ENCODE measurements around the gene TCTN2.

Gene TCTN2

DNA sequence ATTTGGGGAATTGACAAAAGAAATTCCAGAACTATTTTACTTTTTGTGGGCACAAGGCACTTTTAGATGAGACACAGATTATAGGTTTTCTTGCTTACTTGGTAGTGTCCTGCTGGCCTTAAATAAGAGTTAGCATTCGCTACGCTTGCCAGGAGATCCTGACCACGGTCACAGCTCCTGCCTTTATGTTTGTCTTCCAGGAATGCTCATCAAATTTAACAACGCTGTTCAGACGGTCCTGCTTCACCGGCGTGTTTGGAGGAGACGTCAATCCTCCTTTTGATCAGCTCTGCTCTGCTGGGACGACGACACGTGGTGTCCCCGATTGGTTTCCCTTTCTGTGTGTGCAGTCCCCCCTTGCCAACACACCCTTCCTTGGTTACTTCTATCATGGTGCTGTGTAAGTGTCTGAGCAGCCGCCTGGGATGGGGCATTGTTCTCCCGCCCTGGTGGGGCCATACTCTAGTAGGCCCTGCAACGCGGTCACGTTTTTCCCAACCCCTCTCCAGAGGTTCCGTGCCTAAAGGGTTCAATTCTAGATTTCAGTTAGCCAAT lies 15.8 kb downstream of the TCTN2 start:
- DNase-seq (no peak), ATAC-seq (no peak)

DNA sequence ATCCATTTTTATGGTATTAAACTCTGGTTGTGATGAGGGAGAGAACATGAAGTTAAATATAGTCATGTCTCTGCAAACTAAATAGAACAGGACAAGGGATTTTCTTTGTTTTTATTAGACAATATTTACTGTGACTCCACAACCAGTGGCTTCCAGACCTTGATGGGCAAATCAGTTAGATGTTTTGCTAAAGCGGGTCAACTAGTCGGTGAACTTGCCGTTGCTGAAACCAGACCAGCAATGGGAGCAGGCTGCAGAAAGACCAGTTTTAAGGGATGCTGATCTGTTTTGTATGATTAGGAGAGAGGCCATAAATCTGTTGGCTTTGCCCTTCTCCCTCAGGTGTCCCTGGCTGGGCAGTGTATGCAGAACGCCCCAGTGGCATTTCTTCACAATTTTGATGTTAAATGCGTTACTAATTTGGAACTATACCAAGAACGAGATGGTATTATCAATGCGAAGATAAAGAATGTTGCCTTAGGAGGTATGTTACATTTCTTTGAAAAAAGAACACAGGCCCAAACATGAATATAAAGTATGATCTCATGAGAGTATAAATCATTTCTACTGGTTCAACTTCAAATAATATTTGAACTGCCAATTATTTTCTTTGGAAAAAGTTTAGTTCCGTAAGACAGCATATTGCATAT lies 19.4 kb downstream of the TCTN2 start:
- DNase-seq (no peak), ATAC-seq (no peak)

DNA sequence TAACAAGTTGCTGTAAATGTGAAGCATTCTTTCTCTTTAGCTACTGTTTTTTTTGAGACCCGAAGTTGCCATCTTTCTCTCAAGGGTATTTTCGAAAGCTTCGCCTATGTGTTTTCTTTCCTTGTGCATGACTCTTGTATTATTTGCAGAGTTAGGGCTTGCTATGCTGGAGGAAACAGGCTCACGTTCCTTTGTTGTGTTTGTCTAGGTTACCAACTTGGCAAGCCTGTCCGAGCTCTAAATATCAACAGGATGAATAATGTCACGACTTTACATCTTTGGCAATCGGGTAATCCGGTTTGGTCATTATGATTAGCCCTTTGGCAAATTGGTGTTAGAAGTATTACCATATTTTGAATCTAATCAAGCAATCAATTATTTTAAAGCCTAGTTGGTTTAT lies 25.3 kb downstream of the TCTN2 start:
- ATAC-seq: no peak
- no peak for DNase-seq

DNA sequence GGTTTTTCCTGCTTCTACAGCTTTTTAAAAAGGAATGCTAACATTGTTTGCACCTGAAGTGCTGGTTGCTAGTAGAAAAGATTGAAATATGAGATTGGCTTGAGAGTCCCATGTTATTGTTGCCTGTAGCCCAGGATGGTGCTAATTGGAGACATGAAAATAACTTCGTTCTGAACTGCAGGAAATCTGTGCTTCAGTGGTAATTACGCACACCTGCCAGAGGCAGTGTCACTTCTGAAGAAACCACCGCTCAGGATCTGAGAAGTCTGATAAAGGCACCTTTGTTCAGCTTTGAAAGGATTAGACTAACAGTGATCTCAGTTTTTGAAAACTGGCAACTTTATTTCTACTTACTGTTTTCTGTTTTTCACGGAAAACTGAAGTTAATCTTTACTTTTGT lies 25.7 kb downstream of the TCTN2 start:
- DNase-seq (no peak), ATAC-seq (no peak)

DNA sequence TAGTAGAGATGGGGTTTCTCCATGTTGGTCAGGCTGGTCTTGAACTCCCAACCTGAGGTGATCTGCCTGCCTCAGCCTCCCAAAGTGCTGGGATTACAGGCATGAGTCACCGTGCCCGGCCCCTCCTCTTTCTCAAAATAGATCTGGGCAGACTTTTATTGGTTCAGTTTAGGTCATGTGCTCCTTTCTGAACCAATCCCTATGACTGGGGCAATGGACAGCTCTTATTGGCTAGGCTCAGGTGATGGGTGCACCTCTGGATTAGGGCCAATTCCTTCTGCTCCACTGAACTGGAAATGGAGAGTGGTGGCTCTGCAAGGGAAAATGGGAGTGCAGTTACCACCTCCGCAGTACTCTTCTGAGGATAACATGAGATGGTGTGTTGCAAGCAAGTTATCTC lies 35.0 kb downstream of the TCTN2 start:
- DNase-seq (no peak), ATAC-seq (peak; percentile 28)

DNA sequence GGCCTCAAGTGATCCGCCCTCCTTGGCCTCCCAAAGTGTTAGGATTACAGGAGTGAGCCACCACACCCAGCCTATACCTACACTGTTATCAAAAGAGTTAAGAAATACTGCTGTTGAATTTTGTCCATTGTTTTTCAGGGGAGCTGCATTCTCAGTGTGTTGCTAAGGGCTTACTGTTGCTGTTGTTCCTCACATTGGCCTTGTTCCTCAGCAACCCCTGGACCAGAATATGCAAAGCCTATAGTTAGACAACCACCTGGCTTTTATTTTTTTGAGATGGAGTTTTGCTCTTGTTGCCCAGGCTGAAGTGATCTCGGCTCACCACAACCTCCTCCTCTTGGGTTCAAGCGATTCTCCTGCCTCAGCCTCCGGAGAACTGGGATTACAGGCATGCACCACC lies 36.6 kb downstream of the TCTN2 start:
- no peak for ATAC-seq
- no peak for DNase-seq

DNA sequence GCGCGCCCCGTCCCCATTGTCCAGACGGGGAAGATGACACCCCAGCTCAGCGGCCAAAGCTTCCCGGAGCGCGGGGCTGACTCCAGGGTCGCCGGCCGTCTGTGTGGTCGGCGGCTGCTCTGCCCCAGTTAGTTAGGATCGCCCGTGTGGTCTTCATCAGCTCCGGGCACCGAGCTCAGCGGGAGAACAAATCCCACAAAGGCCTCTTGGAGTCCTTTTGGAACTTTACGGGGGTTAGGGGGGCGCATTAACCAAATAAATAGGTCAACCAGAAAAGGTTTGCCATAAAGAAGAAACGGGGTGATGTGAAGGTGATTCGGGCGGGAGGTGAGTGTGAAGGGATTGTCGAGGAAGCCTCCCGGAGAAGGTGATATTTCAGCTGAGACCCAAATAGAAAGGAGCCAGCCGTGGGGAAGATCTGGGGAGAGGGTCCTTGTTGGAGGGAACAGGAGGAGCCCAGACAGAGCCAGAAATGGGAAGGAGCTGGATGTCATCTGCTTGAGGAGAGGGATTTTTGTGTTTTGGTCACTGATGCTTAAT lies 41.9 kb downstream of the TCTN2 start:
- ATAC-seq (no peak), DNase-seq (no peak)

DNA sequence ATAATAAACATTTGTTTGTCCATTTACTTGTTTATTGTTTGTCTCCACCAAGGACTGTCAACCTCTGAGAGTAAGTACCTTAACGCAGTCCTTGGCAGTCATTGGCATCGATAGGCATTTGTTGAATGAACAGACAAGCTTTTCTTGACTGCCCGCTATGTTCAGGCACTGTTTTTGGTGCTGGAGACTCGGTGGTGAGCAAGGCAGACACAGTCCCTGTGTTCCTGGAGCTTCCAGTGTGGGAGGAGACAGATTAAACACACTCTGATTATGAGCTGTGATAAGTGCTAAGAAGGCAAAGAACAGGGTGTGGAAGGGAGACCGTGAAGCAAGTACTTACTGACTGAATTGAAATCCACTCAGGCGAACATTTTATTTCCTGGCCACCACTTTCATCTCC lies 42.5 kb downstream of the TCTN2 start:
- DNase-seq (peak; percentile 24), ATAC-seq (no peak)

DNA sequence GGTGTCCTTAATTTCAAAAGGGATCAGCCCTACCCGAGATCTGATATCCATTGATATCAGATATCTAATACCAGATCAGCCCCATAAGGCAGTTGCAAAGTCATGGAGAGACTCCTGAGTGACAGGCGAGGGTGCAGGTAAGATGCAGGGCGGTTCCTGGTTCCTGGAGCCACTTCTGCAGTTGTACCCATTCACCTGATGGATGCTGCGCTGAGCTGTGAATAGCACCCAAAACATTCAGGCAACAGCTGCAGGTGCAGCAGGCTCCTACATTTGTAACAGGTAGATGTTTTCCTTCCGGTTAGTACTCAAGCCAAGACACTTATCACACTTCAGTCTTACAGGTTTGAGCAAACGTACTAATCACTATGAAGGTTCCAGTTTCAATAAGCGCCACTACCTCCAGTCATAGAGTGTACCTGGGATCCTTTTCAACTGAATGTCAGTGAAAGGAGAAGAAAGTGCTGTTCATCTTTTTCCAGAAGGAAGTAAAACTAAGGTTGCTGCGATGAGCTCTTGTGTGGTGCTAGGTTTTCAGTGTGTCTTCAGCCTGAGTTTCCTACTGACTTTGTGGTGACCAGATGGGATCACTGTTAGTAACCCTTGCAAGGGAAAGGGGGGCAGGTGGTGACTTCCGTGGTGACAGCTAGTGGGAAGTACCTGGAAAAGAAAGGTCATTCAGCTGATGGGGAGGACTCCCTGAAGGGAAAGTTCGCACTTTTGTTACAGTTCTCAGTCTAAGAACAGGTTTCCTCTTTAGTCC lies 43.1 kb downstream of the TCTN2 start:
- DNase-seq (peak; percentile 61), ATAC-seq (peak; percentile 69)

DNA sequence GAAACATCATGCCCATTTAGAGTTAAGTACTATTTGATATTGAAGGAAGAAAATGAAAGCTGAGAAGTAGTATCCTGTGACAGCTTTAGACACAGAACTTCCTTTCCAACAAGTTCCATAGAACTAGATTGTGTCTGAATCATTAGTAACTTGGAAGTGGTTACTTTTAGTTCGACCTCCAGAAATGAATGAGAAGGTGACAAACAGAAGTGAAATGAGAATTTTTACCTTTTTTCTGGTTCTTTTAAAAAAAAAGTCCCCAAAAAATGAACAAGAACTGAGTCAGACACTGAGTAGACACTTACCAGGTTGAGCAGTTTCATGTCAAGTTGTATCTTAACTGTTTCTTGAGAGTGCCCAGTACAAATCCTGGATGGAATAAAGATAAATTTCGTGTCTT lies 44.3 kb downstream of the TCTN2 start:
- DNase-seq (no peak), ATAC-seq (peak; percentile 9)

DNA sequence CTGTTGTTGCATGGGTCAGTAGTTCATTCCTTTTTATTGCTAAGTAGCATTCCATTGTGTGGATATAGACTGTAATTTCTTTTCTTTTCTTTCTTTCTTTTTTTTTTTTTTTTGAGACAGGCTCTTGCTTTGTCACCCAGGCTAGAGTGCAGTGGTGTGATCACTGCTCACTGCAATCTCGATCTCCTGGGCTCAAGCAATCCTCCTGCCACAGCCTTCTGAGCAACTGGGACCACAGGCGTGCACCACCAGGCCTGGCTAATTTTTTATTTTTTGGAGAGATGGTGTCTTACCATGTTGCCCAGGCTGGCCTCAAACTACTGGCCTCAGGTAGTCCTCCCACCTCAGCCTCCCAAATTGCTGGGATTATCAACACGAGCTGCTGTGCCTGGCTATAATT lies 46.4 kb downstream of the TCTN2 start:
- no peak for DNase-seq
- no peak for ATAC-seq

DNA sequence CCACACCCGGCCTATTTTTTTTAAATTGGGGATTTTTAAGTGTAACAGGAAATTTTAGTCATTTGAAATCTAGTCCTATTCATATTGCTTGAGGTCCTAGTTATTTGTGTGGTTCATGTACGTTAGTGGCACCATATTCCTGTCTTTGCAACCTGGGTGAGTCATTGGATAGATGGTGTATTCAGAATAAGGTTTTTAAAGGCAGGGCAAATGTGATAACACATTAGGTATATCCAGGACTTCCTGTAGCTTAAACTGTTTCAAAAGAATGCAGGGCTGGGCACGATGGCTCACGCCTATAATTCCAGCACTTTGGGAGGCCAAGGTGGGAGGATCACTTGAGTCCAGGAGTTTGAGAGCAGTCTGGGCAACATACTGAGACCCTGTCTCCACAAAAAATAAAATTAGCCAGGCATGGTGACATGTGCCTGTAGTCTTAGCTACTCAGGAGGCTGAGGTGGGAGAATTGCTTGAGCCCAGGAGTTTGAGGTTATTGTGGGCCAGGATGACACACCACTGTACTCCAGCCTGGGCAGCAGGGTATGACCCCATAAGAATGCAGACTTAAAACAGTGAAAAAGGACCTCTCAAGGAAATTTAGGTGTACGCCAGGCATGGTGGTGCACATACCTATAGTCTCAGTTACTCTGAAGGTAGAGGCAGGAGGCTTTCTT lies 49.4 kb downstream of the TCTN2 start:
- ATAC-seq (peak; percentile 51), DNase-seq (no peak)

DNA sequence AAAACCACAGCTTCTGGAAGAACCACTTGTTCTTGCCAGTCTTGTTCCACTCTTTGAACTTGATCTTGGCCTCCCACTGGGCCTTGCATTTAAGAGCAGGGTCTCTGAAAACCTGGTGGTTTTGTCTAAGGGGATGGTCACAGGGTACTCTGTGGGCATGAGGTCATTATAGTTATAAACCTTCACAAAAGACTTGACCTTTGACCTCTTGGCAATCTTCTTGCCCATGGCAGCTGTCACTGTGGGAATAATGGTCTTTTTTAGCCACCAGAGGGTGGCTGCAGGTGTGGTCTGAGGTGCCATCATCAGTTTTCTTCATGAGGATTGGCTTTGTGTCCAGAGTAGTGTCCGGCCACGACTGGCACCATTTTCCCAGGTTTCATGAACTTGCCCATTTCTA lies 50.3 kb downstream of the TCTN2 start:
- ATAC-seq (no peak), DNase-seq (no peak)

DNA sequence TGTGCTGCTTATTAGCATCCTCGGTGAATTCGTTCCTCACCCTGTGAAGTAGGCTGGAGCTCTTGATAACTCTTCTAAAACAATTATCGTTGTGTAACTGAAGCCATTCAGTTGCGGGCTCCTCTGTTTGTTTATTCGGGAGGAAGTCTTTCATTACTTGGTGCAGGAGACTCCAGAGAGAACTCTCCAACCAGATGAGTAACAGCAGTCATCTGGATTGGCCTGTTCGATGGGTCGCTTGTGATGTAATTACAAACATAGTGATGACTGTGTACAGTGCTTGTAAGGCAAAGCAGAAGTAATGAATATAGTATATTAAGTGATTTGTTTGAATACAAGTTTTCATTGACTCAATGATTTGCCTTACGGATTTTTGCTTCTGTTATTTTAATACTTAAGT lies 52.1 kb downstream of the TCTN2 start:
- ATAC-seq (no peak), DNase-seq (no peak)

DNA sequence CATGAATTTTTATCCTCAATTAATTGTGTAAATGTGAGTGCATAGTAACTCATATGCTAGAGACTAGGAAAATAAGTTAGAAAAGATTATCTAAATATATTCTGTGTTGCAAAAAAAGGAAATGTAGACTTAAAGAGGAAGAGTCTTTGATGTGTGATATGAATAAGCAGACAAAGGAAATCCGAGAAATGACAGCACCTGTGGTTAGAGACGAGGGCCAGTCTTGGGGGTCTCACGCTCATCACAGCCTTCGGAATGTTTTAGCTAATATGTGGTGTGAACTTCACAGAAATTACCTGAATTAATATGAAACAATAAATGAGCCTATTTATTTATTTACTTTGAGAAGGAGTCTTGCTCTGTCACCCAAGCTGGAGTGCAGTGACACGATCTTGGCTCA lies 52.9 kb downstream of the TCTN2 start:
- ATAC-seq: peak; percentile 77
- DNase-seq: peak; percentile 39

DNA sequence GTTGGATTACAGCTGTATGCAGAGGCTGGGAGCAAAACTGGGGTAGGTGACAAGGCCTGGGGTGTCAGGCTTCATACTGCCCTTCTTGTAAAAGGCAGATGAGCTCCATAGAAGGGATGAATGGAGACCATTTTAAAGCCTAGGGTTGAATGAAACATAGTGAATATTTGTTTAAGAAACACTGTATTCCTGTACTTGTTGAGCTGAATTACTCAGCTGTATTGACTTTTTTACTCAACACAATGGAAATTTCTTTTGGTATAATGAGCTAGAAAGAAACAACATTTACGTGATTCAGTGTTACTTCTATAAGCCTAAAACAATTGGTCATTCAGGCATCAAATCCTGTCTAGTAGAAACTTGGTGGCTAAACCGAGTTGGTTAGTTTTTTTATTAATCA lies 55.3 kb downstream of the TCTN2 start:
- DNase-seq (no peak), ATAC-seq (peak; percentile 20)

DNA sequence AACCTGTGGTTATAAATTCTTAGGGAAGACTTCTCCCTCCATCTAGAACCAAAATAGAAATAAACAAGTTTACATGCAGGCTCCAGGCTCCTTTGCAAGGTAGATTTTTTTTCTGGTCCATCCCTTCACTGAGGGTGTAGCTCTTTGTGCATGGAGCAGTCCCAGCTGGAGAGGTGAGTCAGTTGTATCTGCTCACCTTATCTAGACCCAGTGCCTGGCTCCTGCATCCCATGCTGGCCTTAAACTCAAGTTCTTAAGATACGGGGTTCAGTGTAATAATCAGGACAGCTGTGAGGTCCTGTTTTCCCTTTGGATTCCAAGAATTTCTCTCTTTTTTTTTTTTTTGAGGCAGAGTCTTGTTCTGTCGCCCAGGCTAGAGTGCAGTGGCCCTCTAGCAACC lies 56.0 kb downstream of the TCTN2 start:
- no peak for DNase-seq
- no peak for ATAC-seq

DNA sequence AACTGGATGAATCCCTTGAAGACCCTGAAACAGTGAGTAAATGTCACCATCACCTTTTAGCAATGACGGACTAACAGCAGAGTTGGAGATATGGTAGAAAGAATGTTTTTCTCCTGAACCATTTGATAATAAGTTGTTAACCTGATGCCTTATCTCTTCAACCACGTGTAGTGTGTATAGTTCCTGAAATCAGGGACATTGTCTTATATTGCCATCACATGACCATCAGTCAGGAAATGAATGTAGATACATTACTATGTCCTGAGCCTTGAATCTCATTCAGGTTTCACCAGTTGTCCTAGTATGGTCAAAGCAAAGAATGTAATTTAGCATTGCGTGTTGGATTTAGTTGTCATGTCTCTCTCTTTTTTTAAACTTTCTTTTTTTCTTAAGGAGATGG lies 57.0 kb downstream of the TCTN2 start:
- no peak for DNase-seq
- ATAC-seq: no peak

DNA sequence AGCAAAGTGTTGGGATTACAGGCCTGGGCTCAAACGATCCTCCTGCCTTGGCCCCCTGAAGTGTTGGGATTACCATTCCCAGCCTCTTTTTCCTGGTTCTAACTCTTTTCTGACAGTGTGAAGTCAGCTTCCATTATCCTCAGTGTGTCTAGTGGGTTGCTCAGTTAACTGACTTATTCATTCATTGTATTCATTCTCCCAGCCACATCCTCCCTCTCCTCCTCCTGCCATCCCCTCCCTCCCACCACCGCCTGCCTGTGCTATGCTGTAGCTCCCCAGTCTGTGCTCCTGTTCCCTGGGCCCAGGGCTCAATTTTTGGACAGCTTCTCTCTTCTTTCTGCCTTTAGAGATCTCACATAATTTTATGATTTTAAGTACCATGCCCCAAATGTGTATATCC lies 60.7 kb downstream of the TCTN2 start:
- DNase-seq (no peak), ATAC-seq (no peak)

DNA sequence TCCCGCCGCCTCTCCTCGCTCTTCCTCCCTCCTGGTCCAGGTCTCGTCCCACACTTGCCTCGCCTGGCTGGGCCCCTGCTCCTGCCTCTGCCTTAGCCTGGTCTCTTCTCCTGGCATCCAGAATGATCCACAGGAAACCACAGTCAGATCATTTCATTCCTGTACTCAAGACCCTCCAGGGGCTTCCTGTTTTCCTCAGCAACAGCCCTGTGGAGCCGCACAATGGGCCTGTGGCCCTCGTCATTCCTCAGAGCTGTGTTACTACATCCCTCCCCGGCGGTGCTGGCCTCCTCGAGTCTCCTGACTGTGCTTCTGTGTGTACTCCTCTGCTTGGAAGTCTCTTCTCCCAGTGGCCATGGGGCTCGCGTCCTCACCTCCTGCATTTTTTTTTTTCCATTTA lies 61.3 kb downstream of the TCTN2 start:
- ATAC-seq: no peak

DNA sequence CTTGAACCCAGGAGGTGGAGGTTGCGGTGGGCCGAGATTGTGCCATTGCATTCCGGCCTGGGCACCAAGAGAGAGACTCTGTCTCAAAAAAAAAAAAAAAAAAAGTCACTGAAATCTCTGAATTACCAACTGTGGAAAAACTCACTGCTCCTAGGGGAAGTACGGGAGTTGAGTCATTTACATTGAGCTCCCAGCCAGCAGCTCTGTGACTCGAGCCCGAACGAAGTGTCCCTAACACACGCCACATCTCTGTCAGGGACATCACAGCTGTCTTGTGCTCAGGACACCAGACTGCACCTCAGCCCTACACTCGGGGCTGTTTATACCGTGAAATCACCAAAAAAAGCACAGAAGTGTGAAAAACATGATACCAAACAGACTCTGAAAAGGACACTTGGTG lies 62.3 kb downstream of the TCTN2 start:
- no peak for DNase-seq
- ATAC-seq: peak; percentile 50

More for the DNA sequence above, 61.3 kb downstream of the TCTN2 start:
- no peak for DNase-seq

DNA sequence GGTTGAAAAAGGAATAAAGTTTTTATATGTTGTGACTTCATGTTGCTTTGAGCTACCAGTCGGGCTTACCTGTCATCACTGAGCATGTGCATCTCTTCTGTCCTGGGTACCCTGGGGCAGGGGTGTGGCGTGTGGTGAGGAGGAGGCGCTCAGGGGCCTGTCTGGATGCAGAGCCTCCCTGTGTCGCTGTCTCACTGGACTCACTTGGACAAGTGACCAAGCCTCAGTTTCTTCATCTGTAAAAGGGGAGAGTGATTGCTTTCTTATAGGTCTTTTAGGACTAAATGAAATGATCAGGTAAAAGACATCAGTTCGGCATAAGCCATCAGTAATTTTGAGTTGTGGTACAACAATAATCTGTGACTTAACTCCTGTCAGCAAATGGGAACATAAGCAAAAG lies 63.4 kb downstream of the TCTN2 start:
- no peak for DNase-seq
- no peak for ATAC-seq

Data from stimulated activated naive CD8-positive, alpha-beta T cell treated with anti-CD3 and anti-CD28 coated beads, Interleukin-15, Interleukin-2, amounts not matched to agents 100 U/mL and 50 U/mL, for 24 hours (primary cell).